Epithelial cell of proximal tubule (primary cell): ENCODE results near the gene SAMD4A. TPM values are rescaled to one million over a fixed set of nuclear protein-coding genes. Genes with fewer than 3 reads are reported as not detected.

ENCODE experiments used
- DNase-seq: peaks from one replicate; pipeline ENCODE4 v3.0.0-alpha.2; 2011; ENCODE audit warnings: low read depth
- H3K4me3 ChIP-seq: 2 replicates; pipeline ENCODE4 v1.5.1; 2011; ENCODE audit warnings: low read depth, mild to moderate bottlenecking, low read length
- CTCF ChIP-seq: conservative IDR thresholded peaks from 2 replicates; pipeline ENCODE4 v1.5.1; 2012; ENCODE audit warnings: low read depth, mild to moderate bottlenecking, low read length
- total RNA-seq: library from RNA; depleted of rRNA; stranded (reverse); fragments of >200 nt; gene quantifications from 2 replicates; pipeline ENCODE4 v1.2.3, GENCODE V29; 2015

Gene SAMD4A
- total RNA-seq, 1 donor from 2014 or later: 18.9 TPM

GRCh38 chr14:54711812-54712464 is 145.0 kb downstream of the SAMD4A start:
- DNase-seq: no peak
- no peak for TF ChIP-seq CTCF
- no peak overlapping the region for H3K4me3 ChIP-seq

DNA sequence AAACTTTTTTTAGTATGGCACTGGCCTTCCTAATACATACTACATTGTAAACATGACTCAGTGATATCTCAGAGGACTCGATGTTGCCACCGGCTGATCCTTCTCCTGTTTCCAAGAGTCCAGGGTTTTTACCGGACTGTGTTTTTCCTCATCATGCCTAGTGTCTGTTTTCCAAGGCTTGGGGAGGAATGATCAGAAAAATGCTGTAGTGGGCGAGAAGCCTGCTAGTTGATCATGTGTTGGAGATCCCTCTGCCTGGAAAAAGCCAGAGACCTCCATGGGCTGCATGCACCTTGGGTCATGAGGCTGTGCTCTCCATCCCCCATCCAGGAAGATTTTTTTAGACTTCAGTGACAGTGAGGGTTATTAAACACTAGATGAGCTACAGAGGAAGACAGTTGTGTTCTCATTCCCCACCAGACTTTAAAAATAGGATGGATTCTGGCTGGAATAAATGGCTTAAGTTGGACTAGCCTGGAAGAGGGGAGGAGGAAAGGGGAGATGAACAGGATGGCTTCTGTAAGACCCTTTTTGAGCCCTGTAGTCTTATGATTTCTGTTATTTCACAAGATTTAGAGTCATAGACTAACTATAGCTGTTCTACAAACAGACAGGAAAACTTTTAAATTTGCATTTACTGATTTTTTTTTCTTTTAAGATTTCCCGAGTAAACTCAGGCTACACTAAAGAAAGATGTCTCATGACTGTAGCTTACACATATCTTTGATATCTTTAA is 145.7 kb downstream of the SAMD4A start:
- no peak overlapping the region for H3K4me3 ChIP-seq
- DNase-seq: no peak
- TF ChIP-seq CTCF: no peak

- TF ChIP-seq CTCF: no peak
- H3K4me3 ChIP-seq: no peak overlapping the region
- DNase-seq: no peak
Observed at GRCh38 chr14:54713379-54713778, 146.5 kb downstream of the SAMD4A start.

DNA sequence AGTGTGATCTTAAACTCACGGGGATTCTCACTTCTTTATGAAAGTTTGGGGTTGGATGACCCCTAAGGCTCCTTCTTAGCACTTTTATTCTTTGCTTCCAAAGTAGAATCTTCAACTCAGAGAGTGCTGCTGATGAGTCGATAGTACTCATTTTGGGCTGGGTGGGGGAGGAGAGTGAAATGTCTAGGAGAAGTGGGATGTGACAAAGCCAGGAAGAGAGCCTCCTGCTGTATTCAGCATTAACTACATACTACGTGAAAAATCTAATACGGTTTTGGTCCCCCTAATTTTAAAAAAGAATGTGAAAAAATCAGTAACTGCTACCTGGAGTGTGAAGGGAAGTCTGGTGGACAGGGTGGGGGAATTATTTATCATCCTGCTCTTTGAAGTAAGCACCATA is 148.3 kb downstream of the SAMD4A start:
- TF ChIP-seq CTCF: peak; percentile 33
- DNase-seq: no peak
- no peak overlapping the region for H3K4me3 ChIP-seq

- H3K4me3 ChIP-seq: no peak overlapping the region
- TF ChIP-seq CTCF: no peak
- no peak for DNase-seq
Observed at GRCh38 chr14:54715811-54716210, 148.9 kb downstream of the SAMD4A start.

GRCh38 chr14:54716862-54717261 is 149.9 kb downstream of the SAMD4A start:
- H3K4me3 ChIP-seq: no peak overlapping the region
- TF ChIP-seq CTCF: no peak
- DNase-seq: no peak

DNA sequence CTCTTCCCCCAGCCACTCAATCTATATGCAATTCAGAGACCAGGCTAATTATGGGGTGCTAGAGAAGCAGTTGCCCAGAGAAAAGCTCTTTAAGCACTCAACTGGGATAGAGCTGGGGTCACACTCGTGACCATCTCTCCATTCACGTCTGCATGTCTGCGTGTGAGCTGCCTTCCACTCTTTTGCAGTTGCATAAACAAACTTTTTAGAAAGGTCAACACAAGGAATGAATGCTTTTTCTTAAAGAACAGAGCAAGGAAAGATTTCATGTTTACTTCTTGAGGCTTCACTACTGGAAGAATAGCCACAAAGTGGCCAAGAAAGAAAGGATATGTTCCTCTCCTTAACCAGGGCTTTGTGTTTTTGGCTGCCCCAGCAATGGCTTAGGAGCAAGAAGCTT is 151.1 kb downstream of the SAMD4A start:
- TF ChIP-seq CTCF: no peak
- H3K4me3 ChIP-seq: no peak overlapping the region
- DNase-seq: no peak
